NCI-H146 (cell line): ENCODE data around the gene IGSF9.
"Not testable (repeated sequence)": the region's sequence is repeated elsewhere in the genome, so short reads cannot be mapped to it uniquely, and the experiment has no call there.

Experiments
- DNase-seq: peaks from one replicate; lab custom pipeline; 2025; lab: John Stamatoyannopoulos, UW

The IGSF9 gene

GRCh38 chr1:159920651-159921050, 24.8 kb downstream of the IGSF9 start:
- DNase-seq: no peak

- no peak for DNase-seq
Measured at GRCh38 chr1:159920202-159920601, 25.2 kb downstream of the IGSF9 start.

- no peak for DNase-seq
Measured at GRCh38 chr1:159919236-159919865, 26.1 kb downstream of the IGSF9 start.

GRCh38 chr1:159918352-159919200, 26.8 kb downstream of the IGSF9 start:
- DNase-seq: no peak

GRCh38 chr1:159917533-159918351, 27.7 kb downstream of the IGSF9 start:
- no peak for DNase-seq

- DNase-seq: no peak
Measured at GRCh38 chr1:159916242-159917051, 29.0 kb downstream of the IGSF9 start.

- DNase-seq: no peak
Measured at GRCh38 chr1:159915571-159916241, 29.7 kb downstream of the IGSF9 start.

- no peak for DNase-seq
Measured at GRCh38 chr1:159914252-159915018, 31.0 kb downstream of the IGSF9 start.

- no peak for DNase-seq
Measured at GRCh38 chr1:159913451-159914192, 31.8 kb downstream of the IGSF9 start.

- no peak for DNase-seq
Measured at GRCh38 chr1:159911326-159912070, 33.9 kb downstream of the IGSF9 start.

GRCh38 chr1:159908031-159908940, 37.1 kb downstream of the IGSF9 start:
- no peak for DNase-seq

- DNase-seq: no peak
Measured at GRCh38 chr1:159906960-159907359, 38.5 kb downstream of the IGSF9 start.

- DNase-seq: not testable (repeated sequence)
Measured at GRCh38 chr1:159904036-159904435, 41.4 kb downstream of the IGSF9 start.

GRCh38 chr1:159902541-159902940, 42.9 kb downstream of the IGSF9 start:
- no peak for DNase-seq

- no peak for DNase-seq
Measured at GRCh38 chr1:159900755-159901360, 44.6 kb downstream of the IGSF9 start.

- peak; percentile 90 for DNase-seq
Measured at GRCh38 chr1:159900086-159900680, 45.2 kb downstream of the IGSF9 start, which contains the start of gene CFAP45. CFAP45 (minus strand) TSS chr1:159900165; CDS start chr1:159900098, 67 bp downstream.

GRCh38 chr1:159899634-159900033, 45.8 kb downstream of the IGSF9 start:
- DNase-seq: not testable (repeated sequence)
